ENCODE measurements around the gene FEM1B. TPM values are rescaled to one million over a fixed set of nuclear protein-coding genes. Genes with fewer than 3 reads are reported as not detected.

The FEM1B gene
- total and polyA plus RNA-seq, 7 donors = 11.4 to 64.2 (median 54.7) TPM

GRCh38 chr15:68305420-68305871 lies 27.9 kb downstream of the FEM1B start:
- no peaks in the 10 kb centered on the region for H3K9me3 ChIP-seq
- WGBS, 2 donors = 48 to 71% methylated on average over 6 of the region's 6 CpGs
- no peak for DNase-seq
- TF ChIP-seq EP300 (IDR thresholded peaks at IDR 0.05) (no peak), POLR2A (IDR thresholded peaks at IDR 0.05) (no peak), POLR2AphosphoS5 (IDR thresholded peaks at IDR 0.05) (no peak), CTCF (IDR thresholded peaks at IDR 0.05) (no peak)
- intact Hi-C loops (cut with DNase I) = loop anchor here (5.0 to 10.0 kb wide), 2 partner anchors 247 to 369 kb away; no protein-coding TSS in a partner anchor
- H3K36me3 ChIP-seq = no peaks in the 10 kb centered on the region
- H3K27ac ChIP-seq = no peak overlapping the region
- no peak overlapping the region for H3K4me3 ChIP-seq
- no peaks in the 10 kb centered on the region for H3K27me3 ChIP-seq
- H3K4me1 ChIP-seq = peaks cover 0 to 5% (median 2%) of the 10 kb centered on the region in 4 donors

- Histone ChIP-seq H3K27me3 (no peaks in the 10 kb centered on the region), H3K4me3 (no peak overlapping the region), H3K27ac (no peak overlapping the region), H3K9me3 (no peaks in the 10 kb centered on the region), H3K36me3 (no peaks in the 10 kb centered on the region), H3K4me1 (peaks cover 0 to 5% (median 2%) of the 10 kb centered on the region in 4 donors)
- intact Hi-C loops (cut with DNase I) = loop anchor here (5.0 to 10.0 kb wide), 2 partner anchors 245 to 367 kb away; no protein-coding TSS in a partner anchor
- no peak for DNase-seq
- WGBS, 2 donors = 81 to 85% methylated on average over 14 of the region's 14 CpGs
- TF ChIP-seq CTCF (IDR thresholded peaks at IDR 0.05) = no peak
- no peak for TF ChIP-seq EP300 (IDR thresholded peaks at IDR 0.05)
- no peak for TF ChIP-seq POLR2AphosphoS5 (IDR thresholded peaks at IDR 0.05)
- TF ChIP-seq POLR2A (IDR thresholded peaks at IDR 0.05) = no peak
These were observed 29.8 kb downstream of the FEM1B start for GRCh38 chr15:68307131-68307928.

GRCh38 chr15:68309024-68309423 lies 31.5 kb downstream of the FEM1B start:
- H3K36me3 ChIP-seq = no peaks in the 10 kb centered on the region
- TF ChIP-seq CTCF (IDR thresholded peaks at IDR 0.05) (no peak), POLR2AphosphoS5 (IDR thresholded peaks at IDR 0.05) (no peak), EP300 (IDR thresholded peaks at IDR 0.05) (no peak), POLR2A (IDR thresholded peaks at IDR 0.05) (no peak)
- no peaks in the 10 kb centered on the region for H3K27me3 ChIP-seq
- intact Hi-C loops (cut with DNase I) = loop anchor here (5.0 to 10.0 kb wide), 2 partner anchors 243 to 366 kb away; no protein-coding TSS in a partner anchor
- 66 to 83% methylated on average over 3 of the region's 3 CpGs for WGBS, 2 donors
- H3K4me3 ChIP-seq = no peak overlapping the region
- no peak overlapping the region for H3K27ac ChIP-seq
- H3K4me1 ChIP-seq = peaks cover 0 to 5% (median 2%) of the 10 kb centered on the region in 4 donors
- no peaks in the 10 kb centered on the region for H3K9me3 ChIP-seq
- no peak for DNase-seq

GRCh38 chr15:68310178-68310803 lies 32.7 kb downstream of the FEM1B start:
- no peaks in the 10 kb centered on the region for H3K9me3 ChIP-seq
- WGBS, 2 donors = 44 to 68% methylated on average over 7 of the region's 7 CpGs
- no peak for DNase-seq
- no peak overlapping the region for H3K27ac ChIP-seq
- no peaks in the 10 kb centered on the region for H3K36me3 ChIP-seq
- TF ChIP-seq POLR2AphosphoS5 (IDR thresholded peaks at IDR 0.05) (no peak), EP300 (IDR thresholded peaks at IDR 0.05) (no peak), POLR2A (IDR thresholded peaks at IDR 0.05) (no peak), CTCF (IDR thresholded peaks at IDR 0.05) (no peak)
- peaks cover 0 to 5% (median 2%) of the 10 kb centered on the region in 4 donors for H3K4me1 ChIP-seq
- H3K27me3 ChIP-seq = no peaks in the 10 kb centered on the region
- H3K4me3 ChIP-seq = no peak overlapping the region
- intact Hi-C loops (cut with DNase I) = no loop called here

Data from sigmoid colon (tissue), 7 donors.